Stimulated activated CD4-positive, alpha-beta T cell treated with anti-CD3 and anti-CD28 coated beads, Interleukin-4, amount 100 ng/mL, for 24 hours (primary cell): Measurements from ENCODE around the gene CA7.
"Not testable (repeated sequence)": the region's sequence is repeated elsewhere in the genome, so short reads cannot be mapped to it uniquely, and the experiment has no call there.

Experiments used
- DNase-seq: peaks from one replicate; pipeline ENCODE4 v3.0.0-alpha.2; 2020

CA7 gene

DNA sequence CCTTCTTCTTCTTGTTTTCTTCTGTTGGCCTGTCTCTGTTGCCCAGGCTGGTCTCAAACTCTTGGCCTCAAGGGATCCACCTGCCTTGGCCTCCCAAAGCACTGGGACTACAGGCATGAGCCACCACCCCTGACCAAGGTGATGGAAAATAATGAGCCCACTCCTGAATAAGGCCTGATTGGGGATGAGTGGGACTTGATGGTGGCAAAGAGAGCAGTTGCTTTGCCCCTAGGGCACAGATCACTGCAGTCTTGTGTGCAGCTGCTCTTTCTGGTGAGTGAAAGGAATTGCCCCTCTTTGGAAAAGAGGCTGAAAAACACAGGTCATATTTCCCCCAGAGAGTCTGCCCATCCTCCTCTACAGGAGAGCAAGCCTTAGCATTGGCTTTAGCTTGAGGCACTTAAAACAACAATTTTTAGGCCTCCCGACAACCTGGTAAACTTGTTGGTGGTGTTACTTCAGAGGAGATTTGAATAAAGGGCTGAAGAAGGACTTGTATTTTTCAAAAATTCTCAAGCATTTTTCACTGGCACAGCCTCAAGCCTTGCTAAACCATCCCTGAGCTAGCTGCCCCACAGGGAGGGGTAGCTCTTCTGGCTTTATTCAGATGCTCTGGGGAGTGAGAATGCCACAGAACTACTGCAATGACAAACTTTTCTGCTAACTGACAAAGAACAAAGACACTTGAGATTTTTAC, 30.0 kb downstream of the CA7 start:
- no peak for DNase-seq

DNA sequence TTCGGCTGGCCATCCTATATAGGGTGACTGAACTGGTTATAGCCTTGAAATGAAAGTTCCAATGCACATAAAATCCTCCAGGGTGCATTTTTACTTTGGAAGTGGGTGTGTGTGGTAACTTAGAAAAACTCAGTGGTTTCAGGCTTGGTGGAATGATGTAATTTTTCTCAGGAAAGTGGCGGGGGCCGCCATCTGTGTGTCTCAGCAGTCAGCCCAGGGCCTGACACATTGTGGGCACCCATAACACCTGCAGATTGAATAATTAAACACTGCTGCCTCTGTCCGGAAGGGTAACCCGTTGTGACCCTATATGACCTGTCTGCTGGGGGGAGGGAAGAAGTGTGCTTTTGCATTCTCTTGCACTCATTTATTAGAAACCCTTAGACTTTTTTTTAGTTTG, 33.9 kb downstream of the CA7 start:
- DNase-seq = peak; percentile 76

DNA sequence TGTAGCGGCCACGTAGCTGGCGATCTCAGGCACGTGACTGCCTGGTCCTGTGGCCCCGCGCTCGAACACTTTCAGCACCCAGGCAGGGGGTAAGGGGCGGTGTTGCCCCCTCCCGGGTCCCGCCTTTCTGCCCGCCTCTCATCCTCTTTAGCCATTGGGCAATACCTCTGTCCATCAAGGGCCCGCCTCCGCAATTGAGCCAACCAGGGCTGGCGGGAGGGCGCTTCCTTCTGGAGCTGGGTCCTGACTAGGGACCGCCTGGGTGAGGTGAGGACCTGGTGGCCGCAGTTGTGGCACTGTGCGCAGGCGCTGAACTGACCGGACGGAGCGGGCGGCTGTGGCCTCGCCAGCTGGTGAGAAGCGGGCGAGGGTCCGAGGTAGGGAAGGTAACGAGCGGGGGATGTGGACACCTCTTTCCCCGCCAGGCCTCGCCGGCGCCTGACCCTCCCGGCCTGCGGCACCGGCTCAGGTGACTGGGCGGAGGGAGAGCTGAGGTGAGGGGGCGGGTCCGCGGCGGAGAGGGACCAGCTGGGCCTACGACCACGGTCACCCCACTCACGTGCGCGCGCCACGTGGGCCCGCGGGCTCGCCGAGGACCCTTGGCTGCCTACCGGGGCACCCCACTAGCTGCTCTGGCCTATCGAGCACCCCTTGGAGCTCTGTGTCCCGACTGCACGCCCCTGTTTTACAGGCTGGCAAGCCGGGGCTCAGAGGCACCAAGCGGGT, 36.2 kb downstream of the CA7 start, which contains the start of gene PDP2:
PDP2 (plus strand) TSS at position 228 of the 726 bp plus-strand sequence. CDS start 3,770 bp downstream, outside the sequence.
- DNase-seq = peak; percentile 92

DNA sequence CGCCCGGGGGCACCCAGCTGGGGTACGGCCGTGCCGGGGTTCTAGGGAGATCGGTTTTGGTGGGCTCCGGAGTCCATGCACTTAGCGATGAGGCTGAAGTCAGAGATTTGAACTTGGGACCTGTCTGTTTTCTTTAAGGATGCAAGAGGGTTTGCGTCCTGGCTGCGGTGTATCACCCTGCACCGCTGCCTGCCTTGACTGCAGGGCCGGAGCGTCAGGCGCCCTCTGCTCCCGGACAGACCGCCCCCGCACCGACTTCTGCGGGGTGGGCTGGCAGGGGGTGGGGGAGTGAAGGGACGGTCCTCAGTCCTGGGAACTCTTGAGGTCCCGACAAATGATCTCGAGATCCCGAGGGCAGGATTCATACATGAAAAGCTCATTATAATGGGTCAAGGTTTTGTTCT, 36.8 kb downstream of the CA7 start:
- no peak for DNase-seq

DNA sequence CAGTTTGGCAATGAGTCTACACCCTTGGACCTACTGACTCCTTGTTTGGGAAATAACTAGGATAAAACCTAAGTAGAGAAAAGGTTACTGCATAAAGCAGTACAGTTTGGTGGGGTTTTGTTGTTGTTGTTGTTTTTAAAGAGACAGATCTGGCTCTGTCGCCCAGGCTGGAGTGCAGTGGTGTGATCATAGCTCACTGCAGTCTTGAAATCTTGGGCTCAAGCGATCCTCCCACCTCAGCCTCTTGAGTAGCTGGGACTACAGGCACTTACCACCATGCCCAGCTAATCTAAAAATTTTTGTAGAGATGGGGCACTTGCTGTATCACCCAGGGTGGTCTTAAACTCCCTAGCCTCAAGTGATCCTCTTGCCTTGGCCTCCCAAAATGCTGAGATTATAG, 37.3 kb downstream of the CA7 start:
- no peak for DNase-seq

DNA sequence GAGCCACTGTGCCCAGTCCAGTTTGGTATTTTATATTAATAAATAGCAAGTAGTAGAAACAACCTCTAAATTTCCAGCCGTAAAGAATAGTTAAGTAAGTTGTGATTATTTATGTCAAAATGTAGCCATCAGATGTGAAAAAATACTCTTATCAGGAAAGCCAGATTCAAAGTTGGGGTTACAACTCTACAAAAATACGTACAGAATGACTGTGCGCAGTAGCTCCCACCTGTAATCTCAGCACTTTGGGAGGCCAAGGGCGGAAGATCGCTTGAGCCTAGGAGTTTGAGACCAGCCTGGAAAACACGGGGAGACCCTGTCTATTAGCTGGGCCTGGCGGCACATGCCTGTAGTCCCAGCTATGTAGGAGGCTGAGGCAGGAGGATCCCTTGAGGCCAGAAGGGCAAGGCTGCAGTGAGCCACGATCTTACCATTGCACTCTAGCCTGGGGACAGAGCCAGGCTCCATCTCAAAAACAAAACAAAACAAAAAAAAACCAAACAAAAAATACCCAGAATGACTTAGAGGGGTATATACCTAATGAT, 37.8 kb downstream of the CA7 start:
- no peak for DNase-seq

DNA sequence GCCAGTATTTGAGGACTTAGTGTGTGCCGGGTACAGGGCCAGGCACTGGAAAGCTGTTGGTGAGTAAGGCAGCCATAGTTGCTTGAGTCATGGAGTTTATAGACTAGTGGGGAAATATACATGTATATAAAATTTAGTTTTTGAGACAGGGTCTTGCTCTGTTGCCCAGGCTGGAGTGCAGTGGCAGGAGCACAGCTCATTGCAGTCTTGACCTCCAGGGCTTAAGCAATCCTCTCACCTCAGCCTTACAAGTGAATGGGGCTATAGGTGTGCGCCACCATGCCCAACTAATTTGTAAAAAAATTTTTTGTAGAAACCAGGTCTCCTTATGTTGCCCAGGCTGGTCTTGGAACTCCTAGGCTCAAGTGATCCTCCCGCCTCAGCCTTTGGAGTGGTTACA, 38.5 kb downstream of the CA7 start:
- DNase-seq = no peak

DNA sequence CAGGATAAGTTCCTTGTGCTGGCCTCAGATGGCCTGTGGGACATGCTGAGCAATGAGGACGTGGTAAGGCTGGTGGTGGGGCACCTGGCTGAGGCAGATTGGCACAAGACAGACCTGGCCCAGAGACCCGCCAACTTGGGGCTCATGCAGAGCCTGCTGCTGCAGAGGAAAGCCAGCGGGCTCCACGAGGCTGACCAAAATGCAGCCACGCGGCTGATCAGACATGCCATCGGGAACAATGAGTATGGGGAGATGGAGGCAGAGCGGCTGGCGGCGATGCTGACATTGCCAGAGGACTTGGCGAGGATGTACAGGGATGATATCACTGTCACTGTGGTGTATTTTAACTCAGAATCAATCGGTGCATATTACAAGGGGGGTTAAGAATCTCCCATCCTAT, 41.3 kb downstream of the CA7 start:
- DNase-seq = no peak

DNA sequence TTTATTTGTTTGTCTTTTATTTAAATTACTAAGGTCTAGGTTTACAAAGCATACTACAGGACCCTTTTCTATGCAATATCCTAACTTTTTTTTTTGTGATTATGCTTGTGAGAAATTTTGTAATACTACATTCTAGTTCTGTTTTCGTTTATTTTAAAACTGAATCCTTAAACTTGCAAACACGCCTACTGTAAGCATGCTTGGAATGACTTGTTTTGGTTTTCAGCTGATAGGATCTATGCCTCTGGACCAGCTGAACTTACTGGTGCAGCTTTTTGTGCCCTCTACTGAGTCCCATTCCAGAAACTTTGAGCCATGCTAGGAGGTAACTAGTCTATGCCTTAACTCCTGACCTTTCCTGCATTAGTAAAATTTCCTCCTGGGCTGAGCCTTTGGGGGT, 42.1 kb downstream of the CA7 start:
- DNase-seq = no peak

DNA sequence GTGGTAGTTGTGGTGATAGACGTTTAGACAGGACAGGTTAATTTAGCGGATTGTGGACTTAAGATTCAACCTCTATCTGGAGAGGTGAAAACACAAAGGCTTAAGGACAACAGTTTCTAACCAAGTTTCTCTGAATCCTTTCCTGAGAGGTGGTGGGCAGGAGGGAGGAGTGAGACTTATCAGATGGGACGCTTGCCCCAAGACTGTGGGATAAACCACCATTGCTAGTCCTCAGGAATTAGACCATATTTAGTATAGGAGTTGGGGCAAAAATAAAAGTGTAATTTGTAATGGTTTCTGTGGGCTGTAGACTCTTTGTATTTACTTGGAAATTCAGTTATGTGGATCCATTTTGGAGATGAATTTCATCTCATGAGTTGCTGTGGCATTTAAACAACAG, 42.7 kb downstream of the CA7 start:
- no peak for DNase-seq

DNA sequence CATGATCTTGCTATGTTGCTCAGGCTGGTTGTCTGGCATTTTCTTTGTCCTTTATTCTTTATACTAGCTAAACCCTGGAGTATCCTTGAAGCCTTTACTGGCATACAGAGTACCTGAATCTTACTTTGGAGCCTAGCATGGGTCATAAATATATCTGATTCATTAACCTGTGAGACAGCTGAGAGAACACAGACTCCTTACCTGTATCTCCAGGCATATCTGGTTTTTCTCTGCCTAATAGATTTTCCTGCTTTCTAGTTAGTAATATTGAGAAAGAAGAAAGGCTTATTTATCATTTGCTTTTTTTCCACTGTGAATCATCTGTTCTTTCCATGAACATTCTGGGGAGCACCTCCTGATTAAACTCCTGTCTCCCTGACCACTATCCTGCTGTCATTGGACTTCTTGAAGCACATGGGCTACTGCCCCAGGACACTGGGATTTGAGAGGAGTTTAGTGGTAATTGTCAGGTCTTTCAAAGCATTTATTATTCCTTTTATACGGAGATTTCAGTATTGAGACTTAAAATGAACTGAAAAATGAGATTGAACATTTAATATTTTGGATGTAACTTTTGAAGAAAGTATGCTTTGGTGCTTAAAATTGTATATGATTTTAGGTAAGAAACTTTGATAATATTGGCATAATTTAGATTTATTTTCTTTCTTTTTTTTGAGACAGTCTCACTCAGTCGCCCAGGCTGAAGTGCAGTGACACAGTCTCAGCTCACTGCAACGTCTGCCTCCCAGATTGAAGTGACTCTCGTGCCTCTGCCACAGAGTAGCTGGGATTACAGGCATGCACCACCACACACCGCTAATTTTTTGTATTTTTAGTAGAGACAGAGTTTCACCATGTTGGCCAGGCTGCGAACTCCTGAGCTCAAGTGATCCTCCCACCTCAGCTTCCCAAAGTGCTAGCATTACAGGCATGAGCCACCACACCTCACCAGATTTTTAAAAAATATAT, 44.7 kb downstream of the CA7 start:
- no peak for DNase-seq

DNA sequence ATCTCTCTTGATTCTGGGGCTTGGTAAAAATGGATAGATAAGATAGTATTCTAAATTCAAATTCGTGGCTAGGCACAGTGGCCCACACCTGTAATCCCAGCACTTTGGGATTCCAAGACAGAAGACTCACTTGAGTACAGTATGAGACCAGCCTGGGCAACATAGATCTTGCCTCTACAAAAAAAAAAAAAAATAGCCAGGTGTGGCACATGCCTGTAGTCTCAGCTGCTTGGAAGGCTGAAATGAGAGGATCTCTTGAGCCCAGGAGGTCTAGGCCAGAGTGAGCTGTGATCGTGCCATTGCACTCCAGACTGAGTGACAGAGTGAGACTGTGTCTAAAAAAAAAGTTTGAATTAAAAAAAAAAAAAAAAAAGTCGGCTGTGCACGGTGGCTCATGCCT, 45.4 kb downstream of the CA7 start:
- DNase-seq = no peak

DNA sequence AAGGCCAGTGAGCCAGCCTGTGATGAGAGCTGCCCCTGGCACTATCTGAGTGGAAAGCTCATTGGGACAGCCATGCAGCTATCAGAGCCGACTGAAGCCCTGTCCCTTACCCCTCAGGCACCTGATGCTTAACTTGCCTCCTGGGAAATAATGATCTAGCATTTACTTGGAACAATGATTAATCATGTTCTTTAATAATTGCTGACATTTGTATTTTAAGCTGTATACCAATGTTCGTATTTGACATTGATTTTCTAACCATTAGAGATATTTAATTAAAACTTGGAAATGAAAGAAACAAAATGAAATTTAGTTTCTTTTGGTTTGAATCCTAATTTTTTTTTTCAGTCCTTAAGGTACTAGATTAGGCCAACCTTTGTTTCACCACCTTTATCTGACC, 46.6 kb downstream of the CA7 start:
- no peak for DNase-seq

DNA sequence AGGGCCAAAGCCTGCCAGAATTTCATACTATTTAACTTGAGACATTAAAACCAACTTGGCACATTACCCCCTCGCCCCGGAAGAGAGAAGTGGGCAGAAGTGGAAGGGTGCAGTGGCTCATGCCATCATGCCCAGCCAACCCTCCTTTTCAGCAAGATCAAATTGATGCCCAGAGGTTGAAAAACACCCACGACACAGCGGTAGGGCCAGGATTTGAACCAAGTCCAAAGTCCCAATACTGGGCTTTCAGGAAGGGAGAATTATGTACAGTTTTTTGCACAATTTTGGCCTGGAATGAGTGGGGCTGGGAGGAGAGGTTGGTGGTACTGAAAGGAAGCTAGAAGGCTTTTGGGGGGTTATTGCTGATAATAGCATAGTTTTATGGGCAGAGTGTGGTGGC, 47.1 kb downstream of the CA7 start:
- no peak for DNase-seq

DNA sequence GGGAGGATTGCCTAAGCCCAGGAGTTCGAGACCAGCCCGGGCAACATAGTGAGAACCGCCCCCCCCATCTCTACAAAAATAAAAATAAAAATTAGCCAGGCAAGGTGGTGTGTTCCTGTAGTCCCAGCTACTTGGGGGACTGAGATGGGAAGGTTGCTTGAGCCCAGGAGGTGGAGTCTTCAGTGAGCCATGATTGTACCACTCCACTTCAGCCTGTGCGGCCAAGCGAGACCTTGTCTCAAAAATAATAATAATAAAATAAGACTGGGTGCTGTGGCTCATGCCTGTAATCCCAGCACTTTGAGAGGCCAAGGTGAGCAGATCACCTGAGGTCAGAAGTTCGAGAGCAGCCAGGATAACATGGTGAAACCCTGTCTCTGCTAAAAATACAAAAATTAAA, 47.6 kb downstream of the CA7 start:
- no peak for DNase-seq

DNA sequence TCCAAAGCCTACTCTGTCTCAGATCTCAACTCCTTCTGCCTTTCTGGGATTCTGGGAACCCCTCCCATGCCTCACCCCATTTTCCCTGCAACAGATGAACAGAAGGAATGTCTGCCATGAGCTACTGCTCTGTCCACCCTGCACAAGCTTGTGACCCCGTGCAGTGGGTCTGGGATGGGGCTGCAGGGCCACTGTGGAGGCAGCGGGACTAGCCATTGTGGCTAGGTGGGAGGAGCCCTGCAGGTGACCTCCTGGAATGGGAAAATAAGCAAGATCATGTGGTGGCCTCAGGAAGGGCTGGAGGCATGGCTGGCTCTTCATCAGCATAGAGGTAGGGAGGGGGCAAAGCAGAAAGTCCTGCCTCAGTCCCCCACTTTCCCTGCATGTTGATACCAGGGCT, 49.8 kb downstream of the CA7 start:
- no peak for DNase-seq

DNA sequence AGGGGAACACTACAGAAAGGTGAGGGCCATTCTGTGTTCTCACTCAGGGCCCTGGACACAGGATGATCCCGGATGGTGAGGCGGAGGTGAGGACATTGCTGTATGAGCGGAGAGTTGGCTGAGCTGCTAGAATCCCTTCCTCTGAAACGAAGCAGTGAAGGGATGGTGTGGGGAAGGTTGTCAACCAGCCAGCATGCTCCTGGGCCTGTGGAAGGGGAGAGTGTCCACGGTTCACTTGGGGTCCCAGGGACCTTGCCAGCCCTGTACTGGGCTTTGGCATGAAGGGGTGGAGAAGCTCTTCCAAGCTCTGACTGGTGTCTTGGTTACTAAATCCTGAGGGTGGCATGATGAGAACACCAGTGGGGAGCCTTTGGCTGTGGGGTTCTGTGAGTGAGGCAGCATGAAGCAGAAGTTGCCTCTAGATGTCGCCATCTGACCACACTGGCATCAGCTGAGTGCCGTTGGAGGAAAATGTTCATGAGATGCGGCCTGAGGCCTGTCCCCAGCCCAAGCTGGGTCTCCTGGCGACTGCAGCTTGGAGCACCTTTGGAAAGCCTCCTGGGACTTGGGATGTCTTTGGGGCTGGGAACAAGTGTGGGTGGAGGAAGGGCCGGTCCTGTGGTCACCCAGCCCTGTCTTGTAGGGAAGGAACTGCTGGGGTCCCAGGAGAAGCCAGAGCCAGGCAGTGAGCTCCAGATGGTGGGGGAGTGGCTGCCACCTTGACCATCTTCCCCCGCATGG, 50.9 kb downstream of the CA7 start:
- DNase-seq = peak; percentile 66

DNA sequence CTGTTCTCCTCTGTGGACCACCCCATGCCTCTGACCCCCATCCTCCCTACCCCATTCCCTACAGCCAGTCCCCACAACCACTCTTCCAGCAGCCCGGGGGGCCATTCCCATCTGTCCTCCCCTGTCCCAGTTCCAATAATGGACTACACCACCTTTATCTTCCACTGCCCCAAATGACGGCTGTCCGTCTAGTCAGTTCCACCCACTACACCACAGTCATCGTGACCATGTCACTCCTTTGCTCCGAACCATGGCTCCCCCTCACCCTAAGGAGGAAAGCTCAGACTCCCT, 51.4 kb downstream of the CA7 start:
- DNase-seq = no peak

DNA sequence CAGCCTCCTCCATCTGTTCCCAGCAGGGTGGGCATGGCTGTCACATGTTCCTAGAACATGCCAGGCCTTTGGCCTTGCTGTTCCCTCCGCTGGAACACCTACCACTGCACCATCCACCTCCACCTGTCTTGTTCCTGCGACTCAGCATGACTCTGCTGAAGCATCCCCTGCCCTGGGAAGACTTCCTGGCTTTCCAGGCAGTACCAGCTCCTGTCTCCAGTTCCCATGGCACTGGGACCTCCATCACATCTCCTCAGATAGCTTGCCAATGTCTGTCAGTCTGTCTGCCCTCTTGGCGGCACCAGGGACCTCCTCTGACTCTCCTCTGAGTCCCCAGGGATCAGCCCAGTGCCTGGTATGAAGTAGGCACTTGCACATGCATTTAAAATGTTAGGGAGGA, 51.8 kb downstream of the CA7 start:
- DNase-seq = no peak

DNA sequence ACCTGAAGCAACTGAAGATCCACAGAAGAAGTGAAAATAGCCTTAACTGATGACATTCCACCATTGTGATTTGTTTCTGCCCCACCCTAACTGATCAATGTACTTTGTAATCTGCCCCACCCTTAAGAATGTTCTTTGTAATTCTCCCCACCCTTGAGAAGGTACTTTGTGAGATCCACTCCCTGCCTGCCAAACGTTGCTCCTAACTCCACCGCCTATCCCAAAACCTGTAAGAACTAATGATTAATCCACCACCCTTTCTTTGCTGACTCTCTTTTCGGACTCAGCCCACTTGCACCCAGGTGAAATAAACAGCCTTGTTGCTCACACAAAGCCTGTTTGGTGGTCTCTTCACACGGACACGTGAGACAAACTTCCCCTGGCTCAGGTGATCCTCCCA, 52.5 kb downstream of the CA7 start:
- DNase-seq = not testable (repeated sequence)

DNA sequence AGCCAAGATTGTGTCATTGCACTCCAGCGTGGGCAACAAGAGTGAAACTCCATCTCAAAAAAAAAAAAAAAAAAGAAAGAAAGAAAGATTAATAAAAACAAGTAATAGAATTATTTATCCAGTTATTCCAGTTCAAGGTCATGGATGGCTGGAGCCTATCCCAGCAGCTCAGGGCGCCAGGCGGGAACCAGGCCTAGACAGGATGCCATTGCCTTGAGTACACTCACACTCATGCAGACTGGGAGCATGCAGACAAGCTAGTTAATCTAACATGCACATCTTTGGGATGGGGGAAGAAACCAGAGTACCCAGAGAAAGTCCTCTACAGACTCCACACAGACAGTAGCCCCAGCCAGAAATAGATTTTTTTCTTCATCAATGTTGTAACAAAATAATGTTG, 54.0 kb downstream of the CA7 start:
- DNase-seq = no peak

DNA sequence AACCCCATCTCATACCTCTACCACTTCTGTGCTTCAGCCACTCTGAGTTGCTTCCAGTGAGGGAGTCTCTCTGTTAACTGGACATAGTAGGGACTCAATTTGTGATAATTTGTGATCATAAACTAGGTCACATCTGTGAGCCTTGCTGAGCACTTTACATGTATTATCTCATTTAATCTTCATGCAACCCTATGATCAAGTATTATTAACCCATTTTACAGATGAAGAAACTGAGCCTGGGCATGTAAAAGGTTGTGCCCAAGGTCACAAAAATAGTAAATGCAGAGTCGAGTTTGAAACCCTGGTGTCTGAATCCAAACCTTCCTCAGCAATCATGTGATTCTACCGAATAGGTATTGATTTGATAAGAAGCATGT, 54.7 kb downstream of the CA7 start:
- DNase-seq = no peak
